Inferior parietal cortex (tissue), 1 donor: Measurements from ENCODE around the gene ZNF18.
"Not testable (repeated sequence)": the region's sequence is repeated elsewhere in the genome, so short reads cannot be mapped to it uniquely, and the experiment has no call there.

ENCODE experiments used
- DNase-seq: peaks from one replicate; pipeline ENCODE4 v3.0.0-alpha.2; 2016; ENCODE audit errors: extremely low spot score

The ZNF18 gene

DNA sequence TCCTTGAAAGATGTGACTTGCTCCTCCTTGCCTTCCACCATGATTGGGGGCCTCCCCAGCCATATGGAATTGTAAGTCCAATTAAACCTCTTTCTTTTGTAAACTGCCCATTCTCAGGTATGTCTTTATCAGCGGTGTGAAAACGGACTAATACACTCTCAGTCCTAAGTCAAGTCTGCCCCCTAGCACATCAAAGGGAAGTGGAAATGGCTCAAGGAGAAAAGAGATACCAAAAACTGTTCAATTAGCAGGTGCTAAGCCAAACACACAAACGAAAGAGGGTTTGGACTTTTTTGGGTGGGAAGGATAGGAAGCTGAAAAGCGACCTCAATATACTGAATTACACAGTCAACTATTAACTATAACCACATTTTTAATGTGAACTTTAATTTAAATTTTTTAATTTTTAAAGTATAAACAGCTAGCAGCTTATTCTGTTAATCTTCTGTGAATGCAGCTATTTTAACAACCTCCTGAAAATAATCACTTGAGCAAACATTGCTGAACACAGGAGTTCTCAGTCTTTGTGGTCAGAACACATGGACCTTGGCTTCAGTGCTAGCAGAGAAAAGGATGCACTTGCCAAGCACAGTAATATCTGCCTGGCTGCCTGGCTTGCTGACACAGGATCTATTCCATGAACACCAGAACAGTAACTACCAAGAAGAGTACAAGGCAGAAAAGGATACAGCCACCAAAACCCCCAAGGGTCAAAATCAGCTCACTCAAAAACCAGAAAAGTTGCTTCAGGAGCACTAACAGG lies 10.9 kb downstream of the ZNF18 start:
- DNase-seq: no peak

DNA sequence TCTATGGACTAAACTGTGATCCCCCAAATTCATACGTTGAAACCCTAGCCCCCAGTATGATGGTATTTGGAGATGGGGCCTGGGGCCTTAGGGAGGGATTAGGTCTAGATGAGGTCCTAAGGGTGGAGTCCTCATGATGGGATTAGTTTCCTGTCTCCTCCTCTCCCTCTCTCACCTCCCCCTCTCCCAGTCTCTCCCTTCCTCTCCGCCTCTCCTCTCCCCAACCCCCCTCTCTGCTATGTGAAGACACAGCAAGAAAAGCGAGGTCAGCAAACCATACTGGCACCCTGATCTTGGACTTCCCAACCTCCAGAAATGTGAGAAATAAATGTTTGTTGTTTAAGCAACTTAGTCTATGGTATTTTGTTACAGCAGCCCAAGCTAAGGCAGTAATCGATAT lies 15.4 kb downstream of the ZNF18 start:
- no peak for DNase-seq

DNA sequence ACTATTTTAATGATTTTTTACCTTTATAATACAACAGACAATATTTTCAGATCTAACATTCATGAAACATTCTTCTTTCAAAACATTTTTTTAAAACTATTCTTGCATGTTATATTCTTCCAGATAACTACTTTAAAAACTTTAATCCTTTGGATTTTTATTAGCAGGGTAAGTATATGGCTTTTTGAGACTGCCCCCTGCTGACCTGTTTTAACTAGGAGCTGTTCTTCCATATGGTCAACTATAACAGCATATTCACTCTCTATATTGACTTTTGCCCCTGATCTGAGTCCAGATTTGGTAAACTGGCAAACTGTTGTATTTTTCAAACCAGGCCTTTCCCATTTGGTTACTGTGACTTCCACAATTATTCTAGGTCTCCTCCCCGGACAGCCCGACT lies 16.5 kb downstream of the ZNF18 start:
- no peak for DNase-seq

- DNase-seq: no peak
Measured at GRCh38 chr17:11979795-11980194, 17.5 kb downstream of the ZNF18 start.

DNA sequence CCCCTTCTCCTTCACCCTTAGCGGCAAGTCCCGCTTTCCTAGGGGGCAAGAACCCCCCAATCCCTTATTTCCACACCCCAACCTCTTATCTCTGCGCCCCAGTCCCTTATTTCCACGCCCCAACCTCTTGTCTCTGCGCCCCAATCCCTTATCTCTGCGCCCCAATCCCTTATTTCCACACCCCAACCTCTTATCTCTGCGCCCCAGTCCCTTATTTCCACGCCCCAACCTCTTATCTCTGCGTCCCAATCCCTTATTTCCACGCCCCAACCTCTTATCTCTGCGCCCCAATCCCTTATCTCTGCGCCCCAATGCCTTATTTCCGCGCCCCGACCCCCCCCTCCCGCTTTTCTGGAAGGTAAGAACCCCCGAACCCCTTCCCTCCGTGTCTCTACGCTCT lies 24.5 kb downstream of the ZNF18 start:
- not testable (repeated sequence) for DNase-seq

GRCh38 chr17:11969565-11969964 lies 27.7 kb downstream of the ZNF18 start:
- no peak for DNase-seq

GRCh38 chr17:11954936-11955335 lies 42.3 kb downstream of the ZNF18 start:
- no peak for DNase-seq

DNA sequence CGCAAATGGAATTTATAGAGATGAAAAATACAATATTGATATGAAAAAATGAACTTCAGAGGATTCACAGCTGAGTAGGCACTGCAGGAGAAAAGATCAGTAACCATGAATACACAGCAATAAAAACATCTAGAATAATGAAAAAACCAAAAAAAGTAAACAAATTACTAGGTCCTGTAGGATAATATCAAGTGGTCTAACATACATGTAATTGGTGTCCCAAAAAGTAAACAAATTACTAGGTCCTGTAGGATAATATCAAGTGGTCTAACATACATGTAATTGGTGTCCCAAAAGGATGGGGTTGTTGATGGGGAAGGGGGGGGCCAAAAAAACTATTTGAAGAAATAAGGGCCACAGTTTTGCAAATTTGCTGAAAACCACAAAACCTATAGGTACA lies 43.4 kb downstream of the ZNF18 start:
- no peak for DNase-seq

DNA sequence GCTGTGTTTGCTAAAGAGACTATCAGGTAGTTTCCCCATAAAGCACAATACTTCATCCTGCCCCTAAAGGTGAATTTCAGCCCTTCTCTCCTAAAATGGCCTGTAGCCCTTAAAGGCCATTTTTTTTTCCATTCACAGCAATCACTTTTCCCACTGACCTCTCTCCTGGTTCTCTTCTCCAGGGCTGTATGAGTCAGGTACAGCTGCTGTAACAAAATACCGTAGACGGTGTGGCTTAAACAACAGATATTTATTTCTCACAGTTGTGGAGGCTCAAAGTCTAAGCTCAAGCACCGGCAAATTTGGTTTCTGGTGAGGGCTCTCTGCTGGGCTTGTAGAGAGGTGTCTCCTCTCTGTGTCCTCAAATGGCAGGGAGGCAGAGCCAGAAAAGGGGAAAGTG lies 44.7 kb downstream of the ZNF18 start:
- DNase-seq: no peak

DNA sequence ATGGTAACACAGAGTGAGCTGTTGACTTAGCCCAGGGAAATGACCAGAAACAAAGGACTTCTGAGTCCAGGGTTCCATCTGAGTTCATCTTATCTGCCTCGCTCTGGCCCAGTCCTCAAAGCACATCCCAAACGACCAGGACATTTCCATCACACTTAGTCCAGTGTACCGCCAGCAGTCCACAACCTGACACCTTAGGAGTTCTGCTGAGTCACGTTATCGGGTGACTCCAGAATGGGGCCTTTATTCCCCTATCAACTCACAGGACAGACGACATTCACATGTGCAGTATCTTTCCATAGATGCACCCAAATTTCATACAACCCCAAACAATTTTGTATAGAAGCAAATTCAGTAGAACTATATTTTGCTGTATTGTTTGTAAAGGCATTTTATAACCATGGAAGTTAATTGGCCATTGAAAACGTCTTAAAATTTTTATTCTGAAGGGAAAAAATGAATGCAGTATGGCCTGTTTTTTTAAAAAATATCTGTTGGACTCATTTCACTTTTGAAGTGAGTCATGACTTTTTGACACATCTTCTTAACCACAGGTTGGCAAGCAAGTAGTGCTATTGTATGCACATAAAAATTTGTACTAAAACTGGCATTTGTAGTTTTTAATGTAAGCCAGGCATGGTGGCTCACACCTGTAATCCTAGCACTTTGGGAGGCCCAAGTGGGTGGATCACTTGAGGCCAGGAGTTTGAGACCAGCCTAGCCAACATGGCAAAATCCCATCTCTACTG lies 46.3 kb downstream of the ZNF18 start:
- DNase-seq: no peak

DNA sequence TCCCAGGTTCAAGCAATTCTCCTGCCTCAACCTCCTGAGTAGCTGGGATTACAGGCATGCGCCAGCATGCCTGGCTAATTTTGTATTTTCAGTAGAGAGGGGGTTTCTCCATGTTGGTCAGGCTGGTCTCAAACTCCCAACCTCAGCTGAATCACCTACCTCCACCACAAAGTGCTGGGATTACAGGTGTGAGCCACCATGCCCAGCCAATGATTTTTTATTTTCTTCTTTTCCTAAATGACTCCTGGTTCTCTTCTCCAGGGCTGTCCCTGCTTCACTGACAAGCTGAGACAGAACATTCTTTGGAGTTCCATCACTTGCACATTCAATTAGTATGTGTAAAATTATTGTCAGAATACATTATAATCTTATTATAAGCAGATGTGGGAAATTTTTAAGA lies 47.7 kb downstream of the ZNF18 start:
- not testable (repeated sequence) for DNase-seq

- no peak for DNase-seq
Measured at GRCh38 chr17:11948789-11949188, 48.5 kb downstream of the ZNF18 start.

DNA sequence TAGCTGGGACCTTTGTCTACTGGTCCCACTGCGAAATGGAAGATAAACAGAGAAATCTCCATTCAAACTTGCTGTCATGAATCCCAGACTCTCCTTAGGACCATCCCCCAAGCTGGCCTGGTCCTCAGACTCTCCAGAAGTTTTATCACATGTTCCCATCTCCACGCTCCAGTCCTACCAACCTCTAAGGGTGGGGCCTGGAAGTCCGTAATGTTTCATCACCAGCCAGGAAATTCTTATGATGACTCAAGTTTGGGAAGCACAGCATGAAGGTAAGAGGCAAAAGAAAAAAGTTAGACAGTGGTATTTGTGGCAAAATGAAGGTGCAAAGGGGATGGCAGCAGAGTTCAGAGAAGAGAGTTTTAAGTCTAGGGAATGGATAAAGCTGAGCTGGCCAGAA lies 52.7 kb downstream of the ZNF18 start:
- DNase-seq: no peak

DNA sequence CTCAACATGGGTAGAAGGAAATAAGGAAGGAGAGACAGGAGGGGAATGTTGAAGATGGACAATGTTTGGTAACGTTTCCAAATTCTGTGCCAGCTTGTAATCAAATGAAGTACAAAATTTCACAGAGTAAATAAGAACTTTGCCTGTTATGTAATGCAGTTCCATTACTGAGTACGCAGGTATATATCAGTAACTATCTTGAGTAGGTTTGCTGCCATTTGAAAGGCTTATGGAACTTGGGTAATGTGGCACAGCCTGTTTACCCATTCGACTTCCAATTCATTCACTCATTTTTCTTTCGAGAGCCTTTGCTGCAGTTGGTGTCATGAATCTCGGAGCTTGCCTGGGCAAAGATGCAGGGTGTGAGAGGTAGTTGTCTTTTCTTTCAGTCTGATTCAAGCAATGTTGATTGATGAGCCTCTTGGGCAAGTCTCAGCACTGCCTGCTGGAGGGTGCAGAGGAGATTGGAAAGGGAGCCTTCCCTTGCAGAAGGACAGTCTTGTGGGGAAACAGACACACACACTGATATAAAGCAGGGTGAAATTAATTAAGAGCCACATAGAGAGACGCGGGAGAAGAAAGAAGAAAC lies 53.4 kb downstream of the ZNF18 start:
- no peak for DNase-seq

GRCh38 chr17:11943086-11943485 lies 54.2 kb downstream of the ZNF18 start:
- not testable (repeated sequence) for DNase-seq

DNA sequence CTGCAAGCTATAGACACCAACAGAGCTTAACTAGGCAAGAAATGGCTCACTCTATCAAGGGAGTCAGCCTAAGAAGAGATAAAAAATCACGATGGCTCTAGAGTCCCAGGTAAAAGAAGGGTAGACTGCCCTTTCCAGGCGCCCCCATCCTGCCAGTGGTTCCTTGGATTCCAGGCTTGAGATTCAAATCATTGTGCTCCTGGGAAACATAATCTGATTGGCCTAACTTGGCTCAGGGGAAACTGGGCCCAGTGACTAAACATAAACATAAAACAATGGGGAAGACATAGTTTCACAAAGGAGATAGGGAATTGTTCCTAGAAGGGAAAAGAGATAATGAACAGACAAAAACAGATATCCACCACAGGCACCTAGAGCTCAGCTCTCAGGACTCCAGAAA lies 56.4 kb downstream of the ZNF18 start:
- no peak for DNase-seq

DNA sequence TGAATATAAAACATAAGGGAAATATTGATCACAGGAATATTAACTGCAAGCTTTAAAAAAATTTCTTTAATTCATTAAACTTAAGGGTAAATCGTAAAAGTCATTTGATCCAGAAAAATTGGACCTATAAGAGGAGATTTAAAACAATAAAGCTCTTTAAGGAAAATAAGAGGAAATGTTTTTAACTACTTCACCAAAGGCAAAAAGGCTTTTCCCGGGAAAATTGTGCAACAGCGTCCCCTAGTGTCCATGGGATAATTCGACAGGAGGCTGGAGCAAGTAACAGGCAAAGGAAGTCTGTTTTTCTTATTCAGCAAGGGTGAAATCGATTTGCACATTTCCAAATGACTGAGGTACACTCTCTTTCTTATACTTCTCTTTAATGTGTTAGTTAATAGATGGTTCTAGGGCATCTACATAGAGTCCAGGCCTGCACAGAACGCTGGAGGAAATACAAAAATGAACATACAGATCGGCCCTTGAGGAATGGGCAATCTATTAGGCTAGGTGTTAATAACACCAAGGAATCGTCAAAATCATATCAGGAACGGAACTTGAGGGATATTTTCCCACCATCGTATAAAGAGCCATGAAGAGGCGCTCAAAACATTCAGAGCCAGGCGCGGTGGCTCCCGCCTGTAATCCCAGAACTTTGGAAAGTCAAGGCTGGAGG lies 61.4 kb downstream of the ZNF18 start:
- DNase-seq: peak; percentile 94

GRCh38 chr17:11932337-11932898 lies 64.9 kb downstream of the ZNF18 start:
- DNase-seq: no peak

GRCh38 chr17:11928436-11928835 lies 68.8 kb downstream of the ZNF18 start:
- no peak for DNase-seq
